Glomerular visceral epithelial cell (primary cell): Measurements from ENCODE around the gene IGF2R.
"Not testable (repeated sequence)": the region's sequence is repeated elsewhere in the genome, so short reads cannot be mapped to it uniquely, and the experiment has no call there.

ENCODE experiments used
- DNase-seq: peaks from one replicate; pipeline ENCODE4 v3.0.0-alpha.2; 2016; ENCODE audit errors: extremely low spot score

IGF2R gene

DNA sequence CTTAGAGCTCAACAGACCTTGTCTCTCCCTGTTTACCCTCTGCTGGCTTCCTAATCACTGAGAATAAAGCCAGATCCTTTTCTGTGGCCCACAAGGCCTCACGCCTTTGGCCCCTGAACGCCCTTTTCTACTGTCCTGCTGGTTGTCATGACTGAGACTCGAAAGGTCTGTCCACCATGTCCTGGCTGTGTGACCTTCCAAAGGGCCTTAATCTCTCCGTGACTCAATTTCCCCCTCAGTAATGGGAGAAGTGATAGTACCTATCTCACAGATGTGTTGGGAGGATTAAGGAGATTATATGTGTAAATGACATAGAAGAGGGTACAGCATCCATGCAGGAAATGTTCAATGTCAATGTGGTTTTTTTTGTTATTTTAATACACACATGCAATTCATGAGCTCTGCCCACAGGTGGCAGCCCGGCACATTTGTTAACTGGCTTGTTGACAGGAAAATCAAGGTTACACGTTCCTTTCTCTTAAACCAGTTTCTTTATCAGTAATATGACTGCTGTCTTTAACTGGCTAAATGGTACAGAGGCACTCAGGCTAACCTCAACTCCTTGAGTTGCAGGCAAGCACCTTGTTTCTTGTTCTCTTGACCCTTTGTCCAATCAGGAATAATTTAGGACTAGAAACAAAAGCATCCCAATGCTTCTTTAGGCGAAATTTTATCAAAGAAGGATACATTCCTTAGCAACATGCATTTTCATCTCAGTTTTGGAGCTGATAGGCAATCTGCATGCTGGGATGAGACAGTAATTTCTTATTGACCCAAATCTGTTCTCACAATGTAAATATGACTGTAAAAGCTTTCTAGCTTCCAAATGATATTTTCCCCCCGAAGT, 169.3 kb downstream of the IGF2R start:
- peak; percentile 74 for DNase-seq

DNA sequence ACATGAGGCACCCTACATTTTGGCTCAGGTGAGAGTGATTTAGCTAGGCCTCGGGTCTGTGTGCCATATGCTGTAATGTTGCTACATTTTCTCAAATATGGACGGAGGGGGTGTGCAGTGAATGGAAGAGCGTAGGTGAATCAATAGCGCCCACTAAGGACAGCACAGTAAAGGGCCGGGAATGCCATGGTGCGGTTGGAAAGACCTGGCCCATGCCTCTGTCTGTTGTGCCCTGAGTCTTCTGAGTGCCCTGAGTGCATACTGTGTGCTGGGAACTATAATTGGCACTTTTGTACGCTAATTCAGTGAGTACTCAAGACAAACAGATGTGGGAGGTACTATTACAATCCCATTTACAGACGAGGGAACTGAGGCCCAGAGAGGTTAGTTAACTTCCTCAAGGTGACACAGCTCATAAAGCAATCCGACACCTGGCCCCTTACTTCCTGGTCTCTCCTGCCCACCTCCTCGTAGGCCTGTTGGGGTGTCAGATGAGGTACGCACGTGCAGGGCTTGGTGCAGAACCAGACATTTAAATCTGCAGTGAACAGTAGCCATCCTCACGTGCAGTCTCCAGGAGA, 170.0 kb downstream of the IGF2R start:
- DNase-seq: no peak

DNA sequence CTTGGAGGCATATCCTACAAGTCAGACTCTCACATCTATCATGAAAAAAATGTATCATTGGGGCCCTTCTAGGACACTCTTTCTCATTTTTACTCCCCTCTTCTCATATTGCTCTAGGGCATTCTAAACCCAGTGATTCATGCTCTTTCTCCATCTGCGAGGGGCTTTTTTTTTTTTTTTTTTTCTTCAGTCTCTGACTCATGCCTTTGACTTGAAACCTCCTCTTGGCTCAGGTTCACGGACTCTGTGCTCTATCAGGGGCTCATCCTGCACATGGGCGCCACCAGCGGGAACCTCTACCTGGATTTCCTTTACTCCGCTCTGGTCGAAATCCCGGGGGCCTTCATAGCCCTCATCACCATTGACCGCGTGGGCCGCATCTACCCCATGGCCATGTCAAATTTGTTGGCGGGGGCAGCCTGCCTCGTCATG, 170.6 kb downstream of the IGF2R start:
- peak; percentile 80 for DNase-seq

DNA sequence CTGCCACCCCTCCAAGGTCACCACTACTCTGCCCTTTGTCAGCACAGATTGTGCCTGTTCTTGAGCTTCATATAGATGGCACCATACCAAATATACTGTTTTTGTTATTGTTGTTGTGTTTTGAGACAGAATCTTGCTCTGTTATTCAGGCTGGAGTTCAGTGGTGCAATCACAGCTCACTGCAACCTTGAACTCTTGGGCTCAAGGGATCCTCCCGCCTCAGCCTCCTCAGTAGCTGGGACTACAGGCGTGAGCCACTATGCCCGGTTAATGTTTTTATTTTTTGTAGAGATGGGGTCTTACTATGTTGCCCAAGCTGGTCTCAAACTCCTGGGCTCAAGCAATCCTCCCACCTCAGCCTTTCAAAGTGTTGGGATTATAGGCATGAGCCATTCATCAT, 171.6 kb downstream of the IGF2R start:
- not testable (repeated sequence) for DNase-seq

DNA sequence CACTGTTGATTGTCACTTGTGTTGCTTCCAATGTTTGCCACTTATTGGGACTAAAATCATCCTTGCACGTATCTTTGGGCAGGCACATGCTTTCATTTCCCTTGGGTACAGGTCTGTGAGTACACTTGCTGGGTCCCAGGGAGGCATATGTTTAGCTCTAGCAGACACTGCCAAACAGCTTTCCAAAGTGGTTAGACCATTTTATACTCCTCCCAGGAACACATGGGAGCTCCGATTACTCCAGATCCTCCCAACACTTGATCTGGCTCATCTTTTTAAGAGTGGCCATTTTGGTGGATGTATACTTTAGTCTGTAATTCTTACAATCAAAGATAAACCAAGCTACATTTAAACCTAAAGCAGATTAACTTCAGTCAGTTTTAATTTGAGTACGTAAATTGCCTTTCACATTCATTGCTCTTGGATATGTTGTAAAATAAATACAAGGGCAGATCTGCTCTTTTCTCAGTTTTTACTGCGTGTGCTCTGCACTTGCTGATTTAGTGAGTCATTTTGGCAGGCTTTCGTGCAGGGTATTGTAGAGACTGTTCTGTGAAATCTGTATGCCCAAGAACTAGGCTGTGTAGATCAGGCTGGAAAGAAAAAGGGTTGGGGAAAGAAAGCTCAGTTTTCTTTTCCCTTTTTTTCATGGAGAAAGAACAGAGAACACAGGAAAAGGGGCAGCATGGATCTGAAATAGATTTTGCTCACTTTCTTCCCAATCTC, 172.3 kb downstream of the IGF2R start:
- peak; percentile 30 for DNase-seq

DNA sequence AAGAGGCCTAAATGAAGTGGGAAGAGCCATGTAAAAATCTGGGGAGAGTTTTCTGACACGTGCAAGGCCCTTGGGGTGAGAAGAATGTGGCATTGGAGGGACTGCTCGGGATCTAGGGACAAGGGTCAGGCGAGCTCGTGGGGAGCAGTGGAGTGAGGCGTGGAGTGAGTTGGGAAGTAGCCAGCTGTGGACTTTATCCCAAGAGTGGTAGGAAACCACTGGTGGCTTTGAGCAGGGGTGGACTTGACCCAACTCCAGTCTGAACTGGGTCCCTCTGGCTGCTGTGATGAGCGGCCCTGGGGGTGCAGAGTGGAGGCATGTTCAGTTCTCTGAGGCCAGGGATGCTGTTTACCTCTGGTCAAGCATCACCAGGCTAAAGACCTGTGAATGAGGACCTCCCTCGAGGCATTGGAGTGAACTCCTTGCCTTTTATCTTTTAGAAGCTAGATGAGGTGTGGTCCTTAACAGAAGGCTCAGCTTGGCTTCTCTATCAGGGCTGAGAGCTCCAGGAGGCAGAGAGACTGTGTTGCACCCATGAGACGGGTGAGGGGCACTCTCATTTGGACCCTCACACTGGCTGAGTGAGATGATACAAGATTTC, 173.3 kb downstream of the IGF2R start:
- DNase-seq: no peak

DNA sequence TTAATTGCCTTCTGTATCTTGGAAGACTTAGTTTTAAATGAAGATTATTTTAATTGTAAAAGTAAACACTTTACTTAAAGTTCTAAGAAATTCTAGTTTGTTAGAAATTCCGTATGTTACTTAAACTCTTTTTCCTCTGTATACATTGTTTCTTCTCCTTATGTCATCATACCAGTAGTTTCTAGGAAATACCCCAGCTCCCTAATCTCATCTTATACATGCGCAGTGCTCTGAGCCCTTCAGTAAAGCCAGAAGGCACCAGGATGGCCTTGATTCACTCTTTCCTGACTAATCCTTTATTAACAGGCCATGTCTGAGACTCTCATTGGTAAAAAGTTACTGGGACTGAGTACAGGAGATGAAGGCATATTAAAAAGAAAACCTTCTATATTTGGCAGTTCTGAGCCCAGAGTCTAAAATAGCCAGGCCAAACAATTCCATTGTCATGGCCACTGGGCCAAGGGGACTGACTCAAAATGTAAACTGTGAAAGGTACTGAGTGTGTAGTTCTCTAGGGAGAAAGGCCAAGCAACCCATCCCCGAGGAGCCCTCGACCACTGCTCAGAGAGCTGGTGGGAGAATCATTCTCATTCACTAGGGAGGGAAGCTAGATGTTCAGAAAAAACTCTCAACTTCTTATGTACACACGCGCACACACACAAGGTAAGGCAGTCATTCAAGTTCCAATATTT, 177.7 kb downstream of the IGF2R start:
- no peak for DNase-seq

DNA sequence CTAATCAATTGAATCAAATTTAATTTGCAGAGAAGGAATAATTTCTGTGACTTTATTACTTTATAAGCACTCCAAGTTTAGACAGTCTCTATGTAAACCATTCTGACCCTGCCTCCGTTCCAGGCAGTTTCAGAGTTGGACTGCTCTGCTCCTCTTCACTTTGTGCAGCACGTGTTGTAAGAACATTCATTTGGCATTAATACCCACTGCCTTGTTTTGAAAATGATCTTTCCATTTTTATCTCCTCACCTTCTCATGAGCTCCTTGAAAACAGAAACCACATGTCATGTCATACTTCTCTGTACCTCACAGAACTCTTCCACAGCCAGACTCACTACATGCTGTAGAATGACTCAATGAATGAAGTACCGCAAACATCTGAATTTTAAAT, 178.3 kb downstream of the IGF2R start:
- DNase-seq: no peak

DNA sequence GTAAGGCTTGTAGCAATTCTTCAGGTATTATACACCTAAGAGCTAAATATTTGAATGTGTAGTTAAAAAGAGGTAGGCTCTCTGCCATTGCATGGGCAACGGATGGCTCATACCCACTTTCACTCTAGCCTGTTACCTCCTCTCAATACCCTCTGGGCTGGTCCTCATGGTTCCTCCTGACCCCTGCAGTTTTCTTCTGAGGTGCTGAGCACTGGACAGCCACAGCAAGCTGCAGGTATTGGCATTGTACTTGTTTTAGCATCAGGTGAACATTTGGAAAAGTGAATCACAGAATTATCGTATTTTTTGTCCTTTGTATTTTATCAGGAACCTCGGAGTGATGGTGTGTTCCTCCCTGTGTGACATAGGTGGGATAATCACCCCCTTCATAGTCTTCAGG, 185.6 kb downstream of the IGF2R start:
- DNase-seq: no peak

DNA sequence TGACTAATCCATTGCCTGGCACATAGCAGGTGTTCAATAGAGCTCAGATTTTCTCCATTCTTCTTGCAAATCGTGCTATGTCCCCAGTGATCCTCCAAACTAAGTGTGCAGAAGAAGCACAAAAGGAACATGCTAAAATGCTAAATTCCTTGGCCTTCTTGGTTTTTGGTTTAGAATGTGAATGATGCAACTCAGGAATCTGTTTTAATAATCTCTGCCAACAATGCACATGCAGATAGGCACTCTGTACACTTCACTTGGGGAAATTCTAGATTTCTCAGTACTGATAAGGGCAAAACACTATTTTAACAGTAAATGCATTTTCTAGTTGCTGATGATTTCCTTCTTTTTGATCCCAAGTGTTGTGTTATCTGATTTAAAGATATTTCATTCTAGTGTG, 188.0 kb downstream of the IGF2R start:
- DNase-seq: no peak

DNA sequence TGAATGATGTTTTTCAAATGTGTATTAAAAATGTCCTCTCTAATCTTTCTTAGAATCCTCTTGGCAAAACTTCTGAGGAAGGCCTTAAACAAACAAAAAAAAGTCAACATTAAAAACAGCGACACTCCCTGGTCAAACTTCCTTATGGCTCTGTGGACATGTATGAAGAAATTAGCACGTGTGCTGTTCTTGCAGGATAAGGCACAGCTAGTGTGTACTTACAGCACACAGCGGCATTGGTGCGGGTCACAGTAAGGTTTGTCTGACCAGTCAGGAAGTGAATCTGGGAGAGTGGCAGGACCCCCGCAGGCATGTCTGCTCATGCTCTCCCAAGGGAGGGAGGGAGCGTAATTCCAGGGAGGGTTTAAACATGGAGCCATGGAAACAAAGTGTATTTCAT, 191.6 kb downstream of the IGF2R start:
- DNase-seq: no peak
